LNCaP clone FGC (cell line): Measurements from ENCODE around the gene DNAI1.

Source experiments
- DNase-seq: peaks from one replicate; pipeline ENCODE4 v3.0.0-alpha.2; 2011; ENCODE audit warnings: low read depth
- H3K4me3 ChIP-seq: 2 replicates; pipeline ENCODE4 v1.5.1; 2011; ENCODE audit warnings: mild to moderate bottlenecking, low read depth, low read length, control low read depth
- TF ChIP-seq, protein P1 (sequence below): IDR thresholded peaks from 2 replicates; pipeline ENCODE4 v1.5.1; 2012; ENCODE audit warnings: mild to moderate bottlenecking; ENCODE audit not compliant: control insufficient read depth, insufficient read depth; ENCODE audit errors: extremely low read depth

Gene DNAI1

DNA sequence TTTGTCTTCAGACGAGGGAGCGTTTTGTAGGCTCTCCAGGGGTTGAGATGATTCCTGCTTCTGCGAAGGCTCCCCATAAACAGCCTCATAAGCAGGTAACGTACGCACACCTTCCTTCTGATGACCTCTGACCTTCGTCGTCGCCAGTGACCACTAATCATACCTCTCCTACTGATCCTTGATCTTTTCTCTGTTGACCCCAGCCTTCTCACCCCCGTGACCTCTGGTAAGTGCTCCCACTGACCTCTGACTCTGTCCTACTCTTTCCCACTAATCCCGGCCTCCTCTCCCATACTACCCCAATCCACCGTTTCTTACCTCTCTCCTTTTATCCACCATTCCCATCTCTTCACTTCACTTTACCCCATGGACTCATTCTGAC is 345 bp downstream of the DNAI1 start:
- TF ChIP-seq, protein P1, sequence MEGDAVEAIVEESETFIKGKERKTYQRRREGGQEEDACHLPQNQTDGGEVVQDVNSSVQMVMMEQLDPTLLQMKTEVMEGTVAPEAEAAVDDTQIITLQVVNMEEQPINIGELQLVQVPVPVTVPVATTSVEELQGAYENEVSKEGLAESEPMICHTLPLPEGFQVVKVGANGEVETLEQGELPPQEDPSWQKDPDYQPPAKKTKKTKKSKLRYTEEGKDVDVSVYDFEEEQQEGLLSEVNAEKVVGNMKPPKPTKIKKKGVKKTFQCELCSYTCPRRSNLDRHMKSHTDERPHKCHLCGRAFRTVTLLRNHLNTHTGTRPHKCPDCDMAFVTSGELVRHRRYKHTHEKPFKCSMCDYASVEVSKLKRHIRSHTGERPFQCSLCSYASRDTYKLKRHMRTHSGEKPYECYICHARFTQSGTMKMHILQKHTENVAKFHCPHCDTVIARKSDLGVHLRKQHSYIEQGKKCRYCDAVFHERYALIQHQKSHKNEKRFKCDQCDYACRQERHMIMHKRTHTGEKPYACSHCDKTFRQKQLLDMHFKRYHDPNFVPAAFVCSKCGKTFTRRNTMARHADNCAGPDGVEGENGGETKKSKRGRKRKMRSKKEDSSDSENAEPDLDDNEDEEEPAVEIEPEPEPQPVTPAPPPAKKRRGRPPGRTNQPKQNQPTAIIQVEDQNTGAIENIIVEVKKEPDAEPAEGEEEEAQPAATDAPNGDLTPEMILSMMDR: no peak
- H3K4me3 ChIP-seq: peak overlapping the region; percentile 43
- DNase-seq: no peak

DNA sequence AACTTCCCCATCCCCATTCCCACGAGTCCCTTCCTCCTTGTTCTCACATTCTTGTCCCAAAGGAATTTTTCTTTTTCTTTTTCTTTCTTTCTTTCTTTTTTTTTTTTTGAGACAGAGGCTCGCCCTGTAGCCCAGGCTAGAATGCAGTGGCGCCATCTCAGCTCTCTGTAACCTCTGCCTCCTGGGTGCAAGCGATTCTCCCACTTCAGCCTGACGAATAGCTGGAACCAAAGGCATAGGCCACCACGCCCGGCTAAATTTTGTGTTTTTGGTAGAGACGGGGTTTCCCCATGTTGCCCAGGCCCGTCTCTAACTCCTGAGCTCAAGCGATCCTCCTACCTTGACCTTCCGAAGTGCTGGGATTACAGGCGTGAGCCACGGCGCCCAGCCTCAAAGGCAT is 751 bp downstream of the DNAI1 start:
- DNase-seq: no peak
- H3K4me3 ChIP-seq: no peak overlapping the region
- TF ChIP-seq, protein P1: no peak

DNA sequence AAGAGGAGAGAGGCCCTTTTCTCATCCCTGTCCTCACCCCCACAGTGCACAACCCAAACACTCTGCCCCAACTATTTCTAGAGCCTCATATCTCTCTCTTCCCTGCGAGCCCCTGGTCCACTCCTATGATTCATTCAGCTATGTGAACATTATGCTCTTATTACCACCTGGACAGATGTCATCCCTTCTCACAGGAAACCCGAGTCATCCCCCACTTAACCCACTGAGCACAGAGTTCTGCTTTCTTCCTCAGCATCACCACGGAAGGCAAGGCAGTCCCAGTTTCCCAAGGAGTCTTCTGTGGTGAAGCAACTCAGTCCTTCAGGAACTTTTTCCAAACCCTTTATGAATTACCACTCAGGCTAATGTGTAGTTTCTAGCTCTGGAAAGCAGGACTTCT is 1.3 kb downstream of the DNAI1 start:
- no peak overlapping the region for H3K4me3 ChIP-seq
- DNase-seq: no peak
- TF ChIP-seq, protein P1: no peak

DNA sequence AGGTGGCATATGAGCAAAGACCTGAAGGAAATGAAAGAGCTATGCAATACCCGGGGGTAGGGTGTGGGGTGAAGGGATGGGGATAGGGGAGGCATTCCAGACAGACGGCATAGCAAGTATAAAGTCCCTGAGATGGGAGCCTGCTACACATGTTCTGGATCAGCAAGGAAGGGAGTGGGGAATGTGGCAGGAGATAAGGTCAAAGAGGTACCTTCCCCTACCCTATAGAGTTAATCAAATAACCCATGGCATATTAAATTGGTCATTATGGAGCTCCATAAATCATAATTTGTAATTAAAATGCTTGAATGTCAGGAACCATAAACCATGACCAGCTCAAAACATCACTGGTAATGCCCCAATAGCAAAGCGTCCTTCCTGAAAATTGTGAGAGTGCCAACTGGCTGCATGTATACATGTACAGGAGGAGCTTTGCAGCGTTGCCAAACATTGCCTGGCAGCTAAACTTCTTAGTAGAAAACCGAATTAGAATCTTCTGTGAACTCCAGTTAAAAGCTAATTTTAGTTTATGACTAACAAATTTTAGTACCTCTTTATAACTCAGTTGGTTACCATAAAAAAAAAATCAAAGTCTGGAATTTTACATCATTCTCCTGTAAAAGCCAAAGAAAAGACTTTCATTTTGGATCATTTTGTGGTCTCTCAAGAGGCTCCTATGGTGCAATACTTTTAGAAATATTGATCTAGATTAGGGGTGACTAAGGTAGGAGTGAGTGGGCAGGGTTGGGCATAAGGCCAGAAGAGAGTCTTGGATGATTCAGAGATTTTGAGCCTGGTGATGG is 4.7 kb downstream of the DNAI1 start:
- DNase-seq: no peak
- no peak overlapping the region for H3K4me3 ChIP-seq
- TF ChIP-seq, protein P1: no peak

DNA sequence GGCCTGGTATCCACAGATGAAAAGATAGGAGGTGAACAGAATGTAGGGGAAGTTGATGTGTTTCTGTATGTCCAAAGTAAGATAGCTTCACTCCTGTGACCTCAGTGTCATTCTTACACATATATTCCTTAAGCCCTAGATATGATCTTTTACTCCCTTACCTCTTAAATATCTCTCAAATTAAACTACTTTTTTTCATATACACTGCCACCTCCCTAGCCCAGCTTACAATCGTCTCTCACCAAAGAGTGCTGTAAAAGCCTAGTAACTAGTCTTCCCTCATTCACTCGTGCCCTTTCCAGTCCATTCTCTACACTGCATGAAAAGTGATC is 5.3 kb downstream of the DNAI1 start:
- no peak overlapping the region for H3K4me3 ChIP-seq
- DNase-seq: no peak
- TF ChIP-seq, protein P1: no peak

DNA sequence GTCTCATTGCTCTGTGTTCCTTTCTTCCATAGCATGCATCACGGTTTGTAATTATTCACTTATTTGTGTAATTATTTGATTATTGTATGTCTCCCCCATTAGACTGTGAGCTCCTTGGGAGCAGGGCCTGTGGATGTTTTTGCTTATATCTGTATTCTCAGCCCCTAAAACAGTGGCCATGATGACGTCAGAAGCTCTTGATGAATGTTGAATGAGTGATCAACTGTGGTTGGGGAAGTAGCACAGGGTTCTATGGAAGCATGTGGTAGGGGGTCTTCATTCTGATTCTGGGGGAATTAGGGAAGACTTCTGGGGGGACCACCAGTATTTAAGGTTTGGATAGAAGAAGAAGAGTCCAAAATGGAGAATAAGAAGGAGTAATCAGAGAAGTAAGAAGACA is 6.0 kb downstream of the DNAI1 start:
- no peak overlapping the region for H3K4me3 ChIP-seq
- TF ChIP-seq, protein P1: no peak
- no peak for DNase-seq

DNA sequence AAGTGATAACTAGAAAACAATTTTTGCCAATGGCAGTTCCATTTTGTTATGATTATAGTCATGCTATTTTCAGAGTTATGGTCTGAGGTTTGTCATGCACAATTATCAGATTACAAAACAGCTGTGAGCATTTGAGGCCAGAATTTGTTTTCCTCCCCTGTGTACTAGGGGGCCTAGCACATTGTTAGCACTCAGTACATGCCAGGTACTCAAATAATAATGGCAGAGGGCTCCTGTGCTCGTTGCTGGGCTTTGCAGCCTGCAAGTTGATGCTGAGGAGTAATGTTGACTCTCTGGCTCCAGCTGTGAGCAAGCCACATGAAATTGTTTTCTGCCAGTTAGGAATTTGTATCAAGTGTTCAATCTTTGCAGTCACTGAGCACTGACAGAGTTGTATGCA is 6.9 kb downstream of the DNAI1 start:
- TF ChIP-seq, protein P1: no peak
- no peak for DNase-seq
- no peak overlapping the region for H3K4me3 ChIP-seq
